GM21786 (cell line): ENCODE results near the gene GRK3.
"Not testable (repeated sequence)": the region's sequence is repeated elsewhere in the genome, so short reads cannot be mapped to it uniquely, and the experiment has no call there.

Source experiments
- ATAC-seq: cut with Tn5 transposase; IDR thresholded peaks from one replicate; pipeline ENCODE4 v1.9.1; 2021; ENCODE audit not compliant: unreplicated experiment

Gene GRK3

DNA sequence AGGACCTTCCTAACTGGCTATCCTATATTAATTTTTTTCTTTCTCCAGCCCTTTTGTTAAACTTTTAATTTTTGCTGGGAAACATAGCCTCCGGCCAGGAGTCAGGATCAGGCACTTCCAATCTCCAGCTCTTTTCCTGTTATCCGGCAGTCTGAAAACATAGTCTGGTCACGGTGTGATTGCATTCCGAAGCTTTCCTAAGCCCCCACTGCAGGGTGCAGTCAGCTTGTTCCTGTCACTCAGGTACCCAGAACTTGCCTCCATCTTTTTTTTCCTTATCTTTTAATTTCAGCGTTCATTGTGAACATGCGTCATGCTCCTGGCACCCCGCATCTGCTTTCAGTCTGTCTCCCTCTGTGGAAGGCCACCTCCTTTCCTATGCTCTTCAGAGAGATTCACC lies 59.4 kb downstream of the GRK3 start:
- ATAC-seq = no peak

DNA sequence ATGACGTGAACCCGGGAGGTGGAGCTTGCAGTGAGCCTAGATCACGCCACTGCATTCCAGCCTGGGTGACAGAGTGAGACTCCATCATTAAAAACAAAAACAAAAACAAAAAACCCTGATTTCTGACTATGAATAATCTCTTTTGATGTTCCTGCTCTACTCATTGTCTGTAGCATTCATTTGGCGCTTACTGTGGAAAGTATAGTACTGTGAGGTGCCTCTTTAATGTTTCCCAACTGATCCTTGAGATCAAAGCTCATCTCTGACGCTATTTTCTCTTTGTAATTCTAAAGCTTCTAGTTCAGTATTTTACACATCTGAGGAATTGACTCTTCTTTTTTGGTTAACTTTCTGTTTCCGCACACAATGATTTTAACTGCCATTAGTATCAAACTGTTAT lies 60.0 kb downstream of the GRK3 start:
- no peak for ATAC-seq

DNA sequence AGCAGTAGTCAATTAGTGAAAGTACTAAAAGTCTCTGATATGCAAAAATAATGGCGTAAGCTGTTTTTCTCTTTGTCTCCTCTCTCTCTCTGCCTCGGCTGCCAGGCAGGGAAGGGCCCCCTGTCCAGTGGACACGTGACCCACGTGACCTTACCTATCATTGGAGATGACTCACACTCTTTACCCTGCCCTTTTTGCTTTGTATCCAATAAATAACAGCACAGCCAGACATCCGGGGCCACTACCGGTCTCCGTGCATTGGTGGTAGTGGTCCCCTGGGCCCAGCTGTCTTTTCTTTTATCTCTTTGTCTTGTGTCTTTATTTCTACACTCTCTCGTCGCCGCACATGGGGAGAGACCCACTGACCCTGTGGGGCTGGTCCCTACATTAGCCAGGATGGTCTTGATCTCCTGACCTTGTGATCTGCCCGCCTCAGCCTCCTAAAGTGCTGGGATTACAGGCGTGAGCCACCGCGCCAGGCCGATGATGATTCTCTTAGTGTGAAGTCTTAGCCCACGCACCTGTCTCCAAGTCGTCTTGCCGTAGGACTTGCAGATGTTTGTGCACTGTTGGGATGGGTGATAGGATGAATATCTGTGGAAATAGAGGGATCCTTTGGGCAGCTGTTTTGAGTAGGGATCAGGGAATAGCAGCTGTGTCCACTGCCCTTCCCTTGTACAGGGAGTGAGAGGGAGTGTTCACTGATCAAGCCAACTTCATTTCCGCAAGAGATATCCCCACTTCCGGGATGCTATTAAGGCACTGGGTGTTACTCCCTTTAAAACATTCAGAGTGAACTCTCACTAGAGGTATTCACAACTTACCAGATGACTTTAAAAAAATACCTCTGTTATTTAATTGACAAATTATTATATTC lies 61.5 kb downstream of the GRK3 start:
- not testable (repeated sequence) for ATAC-seq

DNA sequence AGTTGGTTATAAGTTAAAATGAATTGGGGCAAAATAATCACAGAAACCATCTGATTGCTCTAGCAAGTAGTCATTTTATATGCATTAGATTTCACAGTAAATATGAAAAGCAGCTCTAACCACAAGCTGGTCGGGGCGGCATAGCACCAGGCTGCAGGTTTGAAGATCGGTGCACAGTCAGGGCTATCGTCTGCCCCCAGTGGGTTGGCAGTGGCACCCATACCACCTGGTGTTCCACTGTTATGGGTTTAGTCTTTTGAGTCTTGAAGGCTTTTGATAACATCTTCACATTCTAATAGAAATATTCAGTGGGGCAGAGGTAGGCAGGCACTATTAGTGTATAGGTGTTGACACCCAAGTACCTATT lies 62.1 kb downstream of the GRK3 start:
- ATAC-seq = no peak

DNA sequence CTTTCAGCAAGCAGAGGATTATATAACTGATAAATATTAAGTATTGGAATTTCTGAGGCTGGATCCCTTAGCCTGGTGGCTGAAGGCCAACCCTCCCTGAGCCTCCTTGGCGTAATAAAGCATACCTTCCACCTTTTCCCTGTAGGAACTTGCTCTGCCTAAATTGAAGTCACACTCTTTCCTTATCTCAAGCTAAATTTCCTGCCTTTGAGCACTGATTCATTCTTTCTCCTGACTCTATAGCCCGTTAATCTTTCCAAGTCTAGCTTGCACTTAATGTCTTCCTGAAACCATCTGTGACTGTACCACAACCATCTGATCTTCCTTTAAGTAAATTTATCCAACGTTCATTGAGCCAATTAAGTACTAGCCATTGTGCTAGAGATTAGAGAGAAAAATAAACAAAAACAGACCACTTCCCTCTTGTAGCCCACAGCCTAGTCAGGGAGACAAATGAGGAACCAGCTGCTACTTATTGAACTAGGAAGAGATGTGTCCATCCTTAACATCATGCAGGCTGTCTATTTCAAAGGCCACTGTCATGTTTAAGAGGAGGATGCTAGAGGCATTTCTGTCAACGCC lies 62.9 kb downstream of the GRK3 start:
- no peak for ATAC-seq

DNA sequence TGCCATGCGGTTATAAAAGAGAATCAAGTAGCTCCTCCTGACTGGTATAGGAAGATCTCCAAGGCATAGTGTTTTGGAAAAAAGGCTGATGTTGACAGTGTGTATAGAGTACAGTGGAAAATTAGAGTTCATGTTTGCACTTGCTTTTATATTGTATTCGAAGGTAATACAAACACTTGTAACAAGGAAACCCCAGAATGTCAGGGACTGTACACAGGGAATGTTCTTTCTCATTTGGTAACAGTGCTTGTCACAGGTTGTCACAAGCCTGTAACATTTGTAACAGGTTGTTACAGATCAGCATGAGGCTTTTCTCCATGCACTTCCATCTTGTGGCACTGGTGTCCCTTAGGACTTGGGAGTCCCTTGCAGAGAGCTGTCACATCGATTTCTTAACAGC lies 64.0 kb downstream of the GRK3 start:
- ATAC-seq = no peak

DNA sequence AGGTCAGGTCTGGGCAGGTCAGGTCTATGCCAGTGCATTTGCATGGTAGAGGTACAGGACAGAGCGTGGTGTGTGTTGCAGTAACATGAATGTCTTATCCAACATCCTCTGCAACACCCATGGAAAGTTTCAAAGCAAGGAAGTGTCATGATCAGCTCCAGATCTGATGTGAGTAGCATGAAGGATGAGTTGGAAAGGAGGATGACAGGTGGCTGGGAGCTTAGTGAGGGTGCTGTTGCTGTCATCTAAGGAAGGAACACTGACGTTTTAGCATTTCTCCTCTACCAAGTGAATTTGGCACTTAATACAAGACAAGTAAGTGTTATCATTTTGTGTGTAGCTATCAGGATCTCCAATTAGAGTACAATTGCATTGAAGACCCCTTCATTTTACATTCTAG lies 65.1 kb downstream of the GRK3 start:
- ATAC-seq = no peak

DNA sequence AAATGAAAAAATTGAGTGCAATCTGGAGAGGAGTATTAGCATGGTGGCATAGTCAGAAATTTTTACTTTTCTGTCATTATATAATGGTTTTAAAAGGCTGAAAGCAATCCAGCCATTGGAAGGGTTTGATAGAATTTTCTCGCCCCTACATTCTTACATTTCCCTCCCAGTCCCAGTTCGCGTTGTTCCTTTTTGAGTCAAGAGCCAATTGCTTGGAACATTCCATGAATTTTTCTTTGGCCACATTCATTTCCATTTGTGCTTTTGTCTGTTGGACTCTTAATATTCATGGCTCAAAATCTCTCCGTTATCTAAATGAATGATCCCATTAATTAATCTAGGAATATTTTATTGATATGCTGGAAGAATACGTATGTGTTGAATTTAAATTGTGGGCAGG lies 66.0 kb downstream of the GRK3 start:
- ATAC-seq = no peak

DNA sequence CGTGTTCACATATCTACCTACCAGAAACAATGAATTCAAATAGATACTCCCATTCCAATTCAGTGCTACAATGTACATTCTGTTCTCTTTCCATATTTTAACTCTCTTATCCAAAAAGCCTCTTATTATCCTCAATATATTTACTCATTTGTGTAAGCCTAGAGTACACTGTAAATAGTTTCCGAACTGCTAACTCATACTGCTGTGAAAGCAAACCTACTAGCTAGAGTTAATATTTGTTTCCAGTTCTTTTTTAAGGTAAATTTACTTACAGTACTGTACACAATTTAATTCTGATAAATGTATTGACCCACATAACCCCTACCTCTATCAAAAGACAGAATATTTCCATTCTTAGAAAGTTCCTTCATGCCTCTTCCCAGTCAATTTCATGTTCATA lies 71.8 kb downstream of the GRK3 start:
- ATAC-seq = no peak

DNA sequence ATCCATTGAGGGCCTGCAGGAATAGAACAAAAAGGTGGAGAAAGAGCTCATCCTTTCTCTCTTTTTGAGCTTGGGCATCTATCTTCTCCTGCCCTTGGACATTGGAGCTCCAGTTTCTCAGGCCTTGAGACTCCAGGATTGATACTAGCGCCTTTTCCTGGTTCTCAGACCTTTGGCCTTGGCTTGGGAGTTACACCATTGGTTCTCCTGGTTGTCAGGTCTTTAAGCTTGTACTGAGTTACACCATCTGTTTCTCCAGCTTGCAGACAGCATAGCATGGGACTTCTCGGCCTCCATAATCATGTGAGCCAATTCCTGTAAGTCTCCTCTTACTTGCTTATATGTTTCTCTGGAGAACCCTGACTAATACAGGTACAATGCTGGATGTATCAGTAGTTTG lies 72.6 kb downstream of the GRK3 start:
- ATAC-seq = no peak

DNA sequence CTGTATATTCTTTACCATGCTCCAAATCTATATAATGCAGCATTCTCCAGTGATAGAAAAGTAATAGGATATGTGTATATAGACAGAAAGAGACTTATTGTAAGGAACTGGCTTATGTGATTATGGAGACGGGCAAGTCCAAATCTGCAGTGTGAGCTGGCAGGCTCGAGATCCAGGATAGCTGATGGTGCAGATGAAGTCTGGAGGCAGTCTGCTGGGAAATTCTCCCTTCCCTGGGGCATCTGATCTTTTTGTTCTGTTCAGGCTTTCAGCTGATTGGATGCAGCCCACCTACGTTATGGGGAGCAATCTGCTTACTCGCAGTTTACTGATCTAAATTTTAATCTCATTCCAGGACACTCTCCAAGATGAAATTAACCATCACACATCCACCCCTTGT lies 73.2 kb downstream of the GRK3 start:
- no peak for ATAC-seq

DNA sequence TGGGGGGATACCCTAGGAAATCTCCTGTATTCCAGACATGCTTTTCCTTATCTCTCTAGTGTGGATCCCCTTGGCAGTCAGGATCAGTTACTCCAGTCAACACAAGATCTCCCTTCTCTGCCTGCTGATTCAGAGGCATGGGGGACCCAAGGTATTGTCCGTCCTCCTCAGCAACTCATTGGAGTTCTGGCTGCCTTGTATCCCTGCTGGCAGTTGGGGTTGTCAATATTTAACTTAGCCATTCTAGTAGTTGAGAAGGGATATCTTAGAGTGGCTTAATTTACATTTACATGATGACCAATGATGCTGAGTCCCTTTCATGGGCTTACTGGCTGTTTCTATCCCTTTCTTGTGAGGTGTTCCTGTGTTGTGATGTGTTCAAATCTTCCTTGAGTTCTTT lies 74.2 kb downstream of the GRK3 start:
- no peak for ATAC-seq

DNA sequence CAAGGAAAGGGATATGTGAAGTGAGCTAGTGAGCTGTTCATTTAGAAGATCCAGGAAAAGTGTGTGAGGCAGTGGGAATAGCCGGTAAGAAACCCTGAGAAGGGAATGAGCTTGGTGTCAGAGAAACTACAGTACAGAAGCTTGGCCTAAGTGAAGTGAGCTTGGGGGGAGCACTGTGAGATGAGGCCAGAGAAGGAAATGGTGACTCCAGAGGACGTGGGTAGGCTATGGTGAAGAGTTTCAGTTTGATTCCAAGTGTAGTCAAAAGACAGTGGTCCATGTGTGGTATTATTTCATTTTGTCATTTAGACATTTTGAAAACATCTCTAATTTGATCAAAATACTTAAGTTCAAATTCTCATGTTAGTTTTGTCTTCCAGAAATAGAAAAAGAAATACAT lies 77.2 kb downstream of the GRK3 start:
- no peak for ATAC-seq

DNA sequence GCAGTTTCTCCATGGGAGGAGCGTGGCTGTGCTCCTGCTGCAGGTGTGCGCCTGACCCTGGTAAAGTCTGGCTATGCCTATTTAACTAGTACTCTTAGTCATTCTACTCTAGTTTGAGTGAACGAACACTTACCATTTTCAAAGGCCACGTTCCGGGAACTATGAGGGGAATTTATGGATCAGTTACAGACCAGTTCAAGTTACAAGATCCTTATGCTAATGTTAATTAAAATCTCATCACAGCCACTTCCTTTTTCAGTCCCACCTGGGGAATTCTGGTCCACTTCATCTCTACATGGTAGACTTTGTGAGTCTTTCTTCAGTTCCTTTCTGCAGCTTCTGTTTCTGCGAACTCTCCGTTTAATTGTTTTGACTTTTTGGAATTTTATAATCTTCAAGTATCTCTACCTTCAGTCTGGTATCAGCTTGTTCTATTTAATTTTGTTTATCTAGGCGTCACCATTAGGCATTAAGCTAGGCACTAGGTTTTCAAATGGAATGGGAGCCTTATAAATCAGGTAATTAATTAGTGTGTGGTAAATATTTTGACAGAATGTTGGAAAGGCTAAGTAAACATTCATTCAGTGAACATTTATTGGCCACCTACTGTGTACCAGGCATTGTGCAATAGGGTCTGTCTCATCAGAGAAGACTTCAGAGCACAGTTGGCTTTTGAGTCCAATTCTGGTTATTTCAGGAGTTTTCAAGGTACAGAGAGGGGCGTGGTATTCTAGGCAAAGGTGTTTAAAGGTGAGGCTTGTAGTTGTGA lies 78.9 kb downstream of the GRK3 start:
- ATAC-seq = no peak

DNA sequence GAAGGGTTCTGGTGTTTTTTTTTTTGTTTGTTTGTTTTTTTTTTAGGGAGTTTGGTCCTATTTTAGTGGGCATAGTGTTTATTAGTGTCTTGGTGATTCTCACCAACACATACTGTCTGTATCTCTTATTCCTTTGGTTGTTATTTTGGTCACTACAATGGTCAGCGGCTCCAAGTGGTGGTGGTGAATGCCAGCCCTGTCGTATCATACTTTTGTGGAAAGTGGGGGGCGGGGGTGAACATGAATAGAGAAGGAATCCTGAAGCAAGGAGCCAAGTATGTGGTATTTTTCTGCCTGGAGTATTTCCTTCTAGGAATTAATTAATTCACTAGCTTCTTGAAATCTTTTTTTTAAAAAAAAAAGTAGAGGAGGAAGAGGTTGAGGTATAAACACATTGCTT lies 79.6 kb downstream of the GRK3 start:
- ATAC-seq = no peak

DNA sequence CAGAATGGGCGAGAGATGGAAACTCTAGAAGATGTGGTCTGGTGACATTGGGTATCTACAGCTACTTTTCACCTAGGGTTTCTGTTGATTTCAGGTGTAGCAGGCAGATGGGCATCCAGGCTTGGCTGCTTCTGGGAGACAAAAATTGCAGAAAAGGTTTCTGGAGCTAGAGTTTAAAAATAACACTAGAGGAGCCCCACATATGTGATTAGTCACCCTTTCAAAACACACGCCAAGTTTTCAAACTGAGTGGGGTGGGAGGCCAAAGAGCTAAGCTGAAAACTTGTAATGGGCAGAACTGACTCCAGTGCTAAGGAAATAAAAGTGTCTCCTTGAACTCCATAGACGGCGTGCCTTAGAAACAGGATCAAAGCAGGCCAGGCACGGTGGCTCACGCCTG lies 80.8 kb downstream of the GRK3 start:
- ATAC-seq = no peak

DNA sequence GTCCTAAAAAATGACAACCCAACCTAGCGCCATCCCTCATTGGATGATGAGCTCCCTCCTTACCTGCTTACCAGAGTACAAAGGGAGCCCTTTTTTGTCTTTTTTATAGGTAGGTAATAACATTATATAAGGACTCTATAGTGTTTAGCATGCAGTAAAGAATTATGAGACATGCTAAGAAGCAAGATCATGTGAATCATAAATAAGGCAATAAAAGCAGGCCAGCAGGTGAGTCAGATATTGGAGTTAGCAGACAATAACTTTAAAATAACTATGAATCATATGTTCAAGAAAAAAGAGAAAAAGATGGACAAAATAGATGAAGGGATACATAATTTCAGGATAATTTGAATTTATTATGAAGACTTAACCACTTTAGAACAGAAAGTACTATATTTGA lies 81.5 kb downstream of the GRK3 start:
- no peak for ATAC-seq

DNA sequence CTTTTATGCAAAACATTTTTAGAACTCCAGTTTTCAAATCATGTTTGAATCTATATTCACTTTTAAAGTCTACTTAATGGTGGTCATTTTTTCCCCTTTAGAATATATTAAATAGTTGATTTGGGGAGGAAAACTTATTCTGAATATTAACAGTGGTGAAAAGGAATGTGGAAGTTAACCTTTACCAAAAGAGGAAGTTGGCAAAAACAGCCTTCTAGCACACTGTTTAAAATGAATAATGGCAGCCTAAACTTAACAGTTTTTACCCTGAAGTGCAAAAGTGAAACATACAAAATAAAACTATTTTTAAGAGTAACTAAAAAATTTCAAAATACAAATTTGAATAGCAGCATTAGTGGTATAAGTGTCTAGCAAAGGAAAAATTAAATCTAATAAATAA lies 86.4 kb downstream of the GRK3 start:
- no peak for ATAC-seq

DNA sequence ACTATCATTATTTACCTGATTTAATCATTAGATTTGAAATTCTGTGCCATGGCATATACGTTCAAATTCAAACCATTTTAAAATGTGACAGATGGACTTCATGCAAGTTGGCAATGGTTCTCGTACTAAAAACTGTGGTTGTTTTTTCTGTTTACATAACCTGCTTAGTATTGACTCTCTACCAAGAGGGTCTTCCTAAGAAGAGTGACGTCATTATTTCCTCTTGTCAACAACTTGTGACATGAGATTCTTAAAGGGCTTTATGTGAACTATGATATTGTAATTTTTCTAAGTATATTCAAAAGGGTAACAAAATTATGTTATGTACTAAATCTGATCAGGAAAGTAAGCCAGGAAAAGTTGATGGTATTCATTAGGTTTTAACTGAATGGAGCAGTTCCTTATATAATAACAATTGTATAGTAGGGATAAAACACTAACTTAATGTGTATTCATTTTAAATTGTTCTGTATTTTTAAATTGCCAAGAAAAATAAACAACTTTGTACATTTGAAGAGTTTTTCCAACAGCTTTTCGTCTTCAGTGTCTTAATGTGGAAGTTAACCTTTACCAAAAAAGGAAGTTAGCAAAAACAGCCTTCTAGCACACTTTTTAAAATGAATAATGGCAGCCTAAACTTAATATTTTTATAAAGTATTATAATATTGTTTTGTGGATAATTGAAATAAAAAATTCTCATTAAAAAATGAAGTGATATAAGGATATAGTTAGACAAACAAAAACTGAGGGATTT lies 87.0 kb downstream of the GRK3 start:
- ATAC-seq = no peak

DNA sequence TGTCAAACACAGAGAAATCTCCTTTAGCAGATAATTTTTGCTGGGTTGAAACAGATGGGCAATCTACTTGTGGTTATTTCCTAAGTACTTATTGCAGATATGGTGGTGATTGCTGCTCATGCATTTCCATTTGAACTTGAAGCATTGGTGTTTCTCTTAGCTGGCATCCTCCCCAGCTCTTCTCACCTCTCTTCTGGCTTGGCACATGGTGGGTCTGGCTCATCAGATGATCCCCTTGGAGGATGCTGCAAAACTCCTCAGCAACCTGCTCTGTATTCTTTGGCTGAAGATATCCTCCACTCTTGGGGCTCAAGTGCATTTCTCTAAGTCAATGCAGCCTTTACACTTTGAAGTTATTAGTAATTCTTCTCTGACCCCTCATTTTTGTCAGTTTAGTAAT lies 90.2 kb downstream of the GRK3 start:
- no peak for ATAC-seq

DNA sequence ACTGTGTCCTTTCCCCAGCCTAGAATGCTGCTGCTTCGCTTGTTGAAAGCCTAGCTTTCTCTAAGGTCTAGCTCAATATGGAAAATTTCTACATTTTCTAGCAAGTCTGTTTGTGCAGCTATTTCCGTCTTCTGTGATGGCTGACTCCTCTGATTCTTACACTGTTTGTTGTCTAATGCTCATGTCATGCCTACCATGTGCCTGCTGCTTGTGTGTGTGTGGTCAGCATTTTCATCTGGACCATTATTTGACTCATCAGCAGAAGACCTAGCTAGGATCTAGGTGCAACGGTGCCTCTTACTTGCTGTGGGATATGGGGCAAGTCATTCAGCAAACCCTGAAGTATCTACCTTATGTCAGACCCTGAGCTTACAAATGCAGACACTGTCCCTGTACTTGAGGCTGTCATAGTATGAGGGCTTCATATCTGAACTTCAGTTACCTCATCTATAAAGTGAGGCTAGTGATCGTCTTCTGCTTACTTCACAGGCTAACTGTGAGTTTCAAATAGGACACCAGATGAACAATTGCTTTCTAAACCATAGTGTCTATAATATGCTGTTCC lies 91.0 kb downstream of the GRK3 start:
- no peak for ATAC-seq
